ENCODE data around the gene RABGAP1. TPM values are rescaled to one million over a fixed set of nuclear protein-coding genes. Genes with fewer than 3 reads are reported as not detected.

The RABGAP1 gene
- total and polyA plus RNA-seq, 3 donors from 2014 or later = 53.0 to 113 (median 94.0) TPM

DNA sequence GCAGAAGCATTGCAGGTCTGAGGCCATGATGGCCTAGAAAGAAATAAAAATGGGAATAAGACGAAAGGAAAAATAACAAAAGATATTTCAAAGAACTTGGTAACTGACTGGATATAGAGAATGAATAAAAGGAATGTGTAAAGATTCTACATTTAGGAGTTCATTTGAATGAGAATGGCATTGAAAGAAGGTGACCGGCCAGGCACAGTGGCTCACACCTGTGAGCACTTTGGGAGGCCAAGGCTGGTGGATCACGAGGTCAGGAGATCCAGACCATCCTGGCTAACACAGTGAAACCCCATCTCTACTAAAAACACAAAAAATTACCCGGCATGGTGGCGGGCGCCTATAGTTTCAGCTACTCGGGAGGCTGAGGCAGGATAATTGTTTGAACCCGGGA lies 18.1 kb upstream of the RABGAP1 start:
- Histone ChIP-seq H3K4me3 (no peak overlapping the region), H3K27me3 (no peaks in the 10 kb centered on the region), H3K27ac (no peak overlapping the region), H3K4me1 (no peaks in the 10 kb centered on the region), H3K9me3 (no peaks in the 10 kb centered on the region), H3K36me3 (ENCODE audit: low read depth, missing control alignments) (no peaks in the 10 kb centered on the region)
- 83 to 89% methylated on average over 8 of the region's 8 CpGs for WGBS, 2 donors
- intact Hi-C loops (cut with DNase I; ENCODE audit: low total_unique reads) = no loop called here
- TF ChIP-seq, protein P1, sequence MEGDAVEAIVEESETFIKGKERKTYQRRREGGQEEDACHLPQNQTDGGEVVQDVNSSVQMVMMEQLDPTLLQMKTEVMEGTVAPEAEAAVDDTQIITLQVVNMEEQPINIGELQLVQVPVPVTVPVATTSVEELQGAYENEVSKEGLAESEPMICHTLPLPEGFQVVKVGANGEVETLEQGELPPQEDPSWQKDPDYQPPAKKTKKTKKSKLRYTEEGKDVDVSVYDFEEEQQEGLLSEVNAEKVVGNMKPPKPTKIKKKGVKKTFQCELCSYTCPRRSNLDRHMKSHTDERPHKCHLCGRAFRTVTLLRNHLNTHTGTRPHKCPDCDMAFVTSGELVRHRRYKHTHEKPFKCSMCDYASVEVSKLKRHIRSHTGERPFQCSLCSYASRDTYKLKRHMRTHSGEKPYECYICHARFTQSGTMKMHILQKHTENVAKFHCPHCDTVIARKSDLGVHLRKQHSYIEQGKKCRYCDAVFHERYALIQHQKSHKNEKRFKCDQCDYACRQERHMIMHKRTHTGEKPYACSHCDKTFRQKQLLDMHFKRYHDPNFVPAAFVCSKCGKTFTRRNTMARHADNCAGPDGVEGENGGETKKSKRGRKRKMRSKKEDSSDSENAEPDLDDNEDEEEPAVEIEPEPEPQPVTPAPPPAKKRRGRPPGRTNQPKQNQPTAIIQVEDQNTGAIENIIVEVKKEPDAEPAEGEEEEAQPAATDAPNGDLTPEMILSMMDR (IDR thresholded peaks at IDR 0.05) = no peak
- no peak for TF ChIP-seq POLR2A (IDR thresholded peaks at IDR 0.05)
- no peak for DNase-seq

DNA sequence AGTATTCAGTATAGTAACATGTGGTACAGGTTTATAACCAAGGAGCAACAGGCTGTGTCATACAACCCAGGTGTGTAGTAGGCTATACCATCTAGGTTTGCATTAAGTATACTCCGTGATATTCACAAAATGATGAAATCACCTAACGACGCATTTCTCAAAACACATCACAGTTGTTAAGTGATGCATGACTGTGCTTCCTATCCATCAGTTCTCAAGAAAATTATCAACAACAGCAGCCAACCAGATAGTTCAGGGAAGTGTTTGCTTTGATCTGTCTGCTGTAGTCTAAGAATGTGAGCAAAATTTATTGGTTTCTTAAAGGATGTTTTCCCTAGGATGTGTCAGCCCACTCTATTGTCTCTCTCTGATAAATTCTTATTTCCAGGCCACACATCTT lies 16.9 kb upstream of the RABGAP1 start:
- Histone ChIP-seq H3K4me1 (no peaks in the 10 kb centered on the region), H3K27me3 (no peaks in the 10 kb centered on the region), H3K4me3 (no peak overlapping the region), H3K9me3 (no peaks in the 10 kb centered on the region), H3K36me3 (ENCODE audit: low read depth, missing control alignments) (no peaks in the 10 kb centered on the region), H3K27ac (no peak overlapping the region)
- TF ChIP-seq, protein P1 (IDR thresholded peaks at IDR 0.05) = no peak
- no peak for TF ChIP-seq POLR2A (IDR thresholded peaks at IDR 0.05)
- DNase-seq = no peak
- intact Hi-C loops (cut with DNase I; ENCODE audit: low total_unique reads) = no loop called here
- WGBS, 2 donors = 77 to 85% methylated on average over 3 of the region's 3 CpGs

DNA sequence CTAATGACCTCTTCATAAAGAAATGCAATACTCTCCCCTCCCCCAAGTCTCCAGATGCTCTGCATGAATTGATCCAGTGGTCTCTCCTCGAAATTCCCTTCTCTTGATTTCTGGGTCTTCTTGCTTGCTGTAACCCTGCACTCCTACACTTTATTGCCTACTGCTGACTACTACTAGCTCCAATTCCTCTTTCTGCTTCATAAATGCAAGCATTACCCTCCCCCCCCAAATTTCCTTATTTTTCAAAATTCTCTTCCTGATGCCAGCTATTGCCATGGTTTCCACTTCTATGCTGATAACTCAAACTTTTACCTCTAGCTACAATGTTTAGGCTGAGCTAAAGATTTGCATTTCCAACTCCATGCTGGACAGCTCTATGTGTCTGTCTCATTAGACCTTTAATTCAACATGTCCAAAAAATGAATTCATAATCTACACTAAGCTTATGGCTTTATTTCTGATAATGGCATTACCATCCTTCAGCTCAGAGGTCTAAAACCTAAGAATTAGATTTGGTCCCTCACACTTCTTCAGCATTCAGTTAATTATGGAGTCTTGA lies 10.9 kb upstream of the RABGAP1 start:
- no peak for DNase-seq
- Histone ChIP-seq H3K4me3 (no peak overlapping the region), H3K36me3 (ENCODE audit: low read depth, missing control alignments) (no peaks in the 10 kb centered on the region), H3K9me3 (no peaks in the 10 kb centered on the region), H3K4me1 (peaks cover 12% of the 10 kb centered on the region), H3K27me3 (no peaks in the 10 kb centered on the region), H3K27ac (no peak overlapping the region)
- intact Hi-C loops (cut with DNase I; ENCODE audit: low total_unique reads) = no loop called here
- 72 to 85% methylated on average over 1 of the region's 1 CpG for WGBS, 2 donors
- no peak for TF ChIP-seq POLR2A (IDR thresholded peaks at IDR 0.05)
- TF ChIP-seq, protein P1 (IDR thresholded peaks at IDR 0.05) = no peak

DNA sequence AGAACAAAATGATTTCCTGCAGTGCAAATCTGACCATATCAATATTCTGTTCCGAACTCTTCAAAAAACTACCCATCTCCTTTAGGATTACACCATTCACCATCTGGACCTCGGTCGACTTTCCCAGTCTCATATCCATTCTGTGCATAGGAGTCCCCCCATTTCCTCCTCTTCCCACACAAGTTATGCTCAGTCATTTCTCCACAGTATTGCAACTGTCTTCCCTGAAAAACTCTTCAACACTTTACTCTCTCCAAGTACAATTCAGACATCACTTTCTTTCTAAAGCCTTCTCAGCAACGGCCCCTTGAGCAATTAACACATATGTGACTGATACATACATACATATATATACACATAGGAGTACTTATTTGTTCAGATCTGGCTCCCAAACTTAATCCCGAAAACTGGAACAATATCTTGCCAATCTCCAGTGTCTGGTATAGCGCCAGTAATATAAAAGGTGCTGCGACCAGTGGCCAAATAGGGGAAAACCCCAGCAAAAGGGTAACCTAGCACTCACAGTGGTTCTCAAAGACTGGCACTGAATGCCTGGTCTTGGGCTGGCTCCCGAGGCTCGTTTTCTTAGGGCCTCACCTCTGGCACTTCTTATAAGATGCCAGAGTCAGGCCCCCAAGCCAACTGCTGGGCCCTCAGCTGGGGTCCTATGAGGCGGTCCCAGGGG lies 10.1 kb upstream of the RABGAP1 start:
- Histone ChIP-seq H3K27me3 (no peaks in the 10 kb centered on the region), H3K4me3 (peak overlapping the region; percentile 82 to 91), H3K27ac (peak overlapping the region; percentile 72 to 88), H3K36me3 (ENCODE audit: low read depth, missing control alignments) (no peaks in the 10 kb centered on the region), H3K9me3 (no peaks in the 10 kb centered on the region), H3K4me1 (peaks cover 14% of the 10 kb centered on the region)
- intact Hi-C loops (cut with DNase I; ENCODE audit: low total_unique reads) = no loop called here
- 15 to 19% methylated on average over 10 of the region's 10 CpGs for WGBS, 2 donors
- TF ChIP-seq, protein P1 (IDR thresholded peaks at IDR 0.05) = no peak
- no peak for TF ChIP-seq POLR2A (IDR thresholded peaks at IDR 0.05)
- no peak for DNase-seq

Data from testis (tissue), 3 donors.